H9 (cell line): ENCODE results near the gene CSNK1E. TPM values are rescaled to one million over a fixed set of nuclear protein-coding genes. Genes with fewer than 3 reads are reported as not detected.
A peak's percentile ranks its signal among the peaks of the same experiment; 100 is the strongest.

Experiments used
- DNase-seq: peaks from one replicate; pipeline ENCODE4 v3.0.0-alpha.2; 2017
- H2AFZ ChIP-seq: one replicate; pipeline ENCODE4 v1.6.1; 2013; ENCODE audit warnings: mild to moderate bottlenecking, low read length, control low read depth, moderate library complexity
- H2AK5ac ChIP-seq: 2 replicates; pipeline ENCODE4 v1.6.1; 2013; ENCODE audit warnings: low read length, control low read depth, mixed read lengths; ENCODE audit not compliant: insufficient read length
- H2BK120ac ChIP-seq: one replicate; pipeline ENCODE4 v1.6.1; 2013; ENCODE audit warnings: low read depth, mild to moderate bottlenecking, low read length, control low read depth, inconsistent platforms; ENCODE audit not compliant: poor library complexity, severe bottlenecking
- H2BK12ac ChIP-seq: 2 replicates; pipeline ENCODE4 v1.6.1; 2013; ENCODE audit warnings: low read length, control low read depth, mixed read lengths, low read depth; ENCODE audit not compliant: insufficient read length
- H2BK15ac ChIP-seq: 2 replicates; pipeline ENCODE4 v1.6.1; 2013; ENCODE audit warnings: low read depth, low read length, control low read depth
- H2BK20ac ChIP-seq: one replicate; pipeline ENCODE4 v1.6.1; 2013; ENCODE audit warnings: low read depth, mild to moderate bottlenecking, low read length, control low read depth, inconsistent platforms; ENCODE audit not compliant: poor library complexity, severe bottlenecking
- H2BK5ac ChIP-seq: 2 replicates; pipeline ENCODE4 v1.6.1; 2013; ENCODE audit warnings: low read length, control low read depth, mixed read lengths; ENCODE audit not compliant: insufficient read length
- H3K14ac ChIP-seq: 2 replicates; pipeline ENCODE4 v1.6.1; 2013; ENCODE audit warnings: low read length, control low read depth; ENCODE audit not compliant: insufficient read depth
- H3K18ac ChIP-seq: 2 replicates; pipeline ENCODE4 v1.6.1; 2013; ENCODE audit warnings: low read depth, mild to moderate bottlenecking, mixed read lengths, low read length, control low read depth; ENCODE audit not compliant: insufficient read length
- H3K23ac ChIP-seq: 2 replicates; pipeline ENCODE4 v1.6.1; 2013; ENCODE audit warnings: low read length, control low read depth, mixed read lengths, low read depth; ENCODE audit not compliant: insufficient read length
- H3K23me2 ChIP-seq: 2 replicates; pipeline ENCODE4 v1.6.1; 2013; ENCODE audit warnings: low read depth, mild to moderate bottlenecking, mixed read lengths, low read length, control low read depth; ENCODE audit not compliant: insufficient read length, poor library complexity, severe bottlenecking
- H3K27ac ChIP-seq: 2 replicates; pipeline ENCODE4 v1.5.1; 2013; ENCODE audit warnings: low read length, control low read depth, mixed read lengths, low read depth; ENCODE audit not compliant: insufficient read length
- H3K27me3 ChIP-seq: 2 replicates; pipeline ENCODE4 v1.6.1; 2013; ENCODE audit warnings: low read length, control low read depth, inconsistent platforms; ENCODE audit not compliant: insufficient read depth
- H3K4ac ChIP-seq: 2 replicates; pipeline ENCODE4 v1.6.1; 2013; ENCODE audit warnings: low read depth, mild to moderate bottlenecking, control low read depth, inconsistent platforms, low read length, moderate library complexity
- H3K4me1 ChIP-seq: 2 replicates; pipeline ENCODE4 v1.6.1; 2013; ENCODE audit warnings: low read length, control low read depth, inconsistent platforms; ENCODE audit not compliant: insufficient read depth
- H3K4me2 ChIP-seq: 2 replicates; pipeline ENCODE4 v1.6.1; 2013; ENCODE audit warnings: low read length, control low read depth, mixed read lengths; ENCODE audit not compliant: insufficient read length, insufficient read depth
- H3K56ac ChIP-seq: 2 replicates; pipeline ENCODE4 v1.6.1; 2013; ENCODE audit warnings: low read depth, mild to moderate bottlenecking, mixed read lengths, low read length, control low read depth; ENCODE audit not compliant: insufficient read length
- H3K79me1 ChIP-seq: 2 replicates; pipeline ENCODE4 v1.6.1; 2013; ENCODE audit warnings: low read depth, mild to moderate bottlenecking, moderate library complexity, low read length, control low read depth, inconsistent platforms; ENCODE audit not compliant: insufficient read depth, poor library complexity, severe bottlenecking
- H3K79me2 ChIP-seq: 2 replicates; pipeline ENCODE4 v1.6.1; 2013; ENCODE audit warnings: low read length, control low read depth, inconsistent platforms; ENCODE audit not compliant: insufficient read depth
- H3K9ac ChIP-seq: 2 replicates; pipeline ENCODE4 v1.6.1; 2013; ENCODE audit warnings: low read length, control low read depth, mixed read lengths; ENCODE audit not compliant: insufficient read length; ENCODE audit errors: extremely low read depth
- H3K9me3 ChIP-seq: one replicate; pipeline ENCODE4 v1.6.1; 2013; ENCODE audit warnings: low read depth, low read length, inconsistent platforms; ENCODE audit not compliant: control insufficient read depth
- H3T11ph ChIP-seq: one replicate; pipeline ENCODE4 v1.6.1; 2013; ENCODE audit warnings: mild to moderate bottlenecking, low read length, control low read depth, inconsistent platforms
- H4K20me1 ChIP-seq: one replicate; pipeline ENCODE4 v1.6.1; 2013; ENCODE audit not compliant: control insufficient read depth, insufficient read length, insufficient read depth
- H4K5ac ChIP-seq: 2 replicates; pipeline ENCODE4 v1.6.1; 2013; ENCODE audit warnings: low read depth, mild to moderate bottlenecking, mixed read lengths, low read length, control low read depth; ENCODE audit not compliant: insufficient read length
- H4K8ac ChIP-seq: replicated peaks from 2 replicates; pipeline ENCODE4 v1.6.1; 2013; ENCODE audit warnings: low read length, control low read depth, mixed read lengths, low read depth; ENCODE audit not compliant: insufficient read length
- H4K91ac ChIP-seq: 2 replicates; pipeline ENCODE4 v1.6.1; 2013; ENCODE audit warnings: low read depth, mild to moderate bottlenecking, moderate library complexity, mixed read lengths, low read length, control low read depth; ENCODE audit not compliant: insufficient read length
- H3K27ac Mint-ChIP-seq, 3 experiments: 2 replicates in 2 of 3; 3 replicates in 1 of 3; pipeline ENCODE4 v1.8.0; 2020 to 2021; ENCODE audit warnings: mixed read lengths in 3 of 3, mild to moderate bottlenecking in 1 of 3, moderate library complexity in 1 of 3
- H3K27me3 Mint-ChIP-seq: 2 replicates; pipeline ENCODE4 v1.8.0; 2021; ENCODE audit warnings: low read depth, mild to moderate bottlenecking, moderate library complexity, mixed read lengths
- H3K36me3 Mint-ChIP-seq, 3 experiments: 2 replicates in 2 of 3; 3 replicates in 1 of 3; pipeline ENCODE4 v1.8.0; 2020 to 2021; ENCODE audit warnings: low read depth in 3 of 3, mixed read lengths in 3 of 3; ENCODE audit not compliant: insufficient read depth in 1 of 3
- H3K4me1 Mint-ChIP-seq, 2 experiments: 2 replicates each; pipeline ENCODE4 v1.8.0; 2020; ENCODE audit warnings: mixed read lengths in 2 of 2
- H3K4me3 Mint-ChIP-seq, 2 experiments: 2 replicates in 1 of 2; 3 replicates in 1 of 2; pipeline ENCODE4 v1.8.0; 2020 to 2021; ENCODE audit warnings: mild to moderate bottlenecking in 2 of 2, mixed read lengths in 2 of 2, moderate library complexity in 1 of 2
- H3K9me3 Mint-ChIP-seq, 2 experiments: 2 replicates in 1 of 2; 3 replicates in 1 of 2; pipeline ENCODE4 v1.8.0; 2020; ENCODE audit warnings: mild to moderate bottlenecking in 2 of 2, mixed read lengths in 2 of 2, moderate library complexity in 1 of 2
- WGBS: extraction: QIAGEN DNeasy Blood & Tissue Kit; methylation state at CpG from one replicate; pipeline ENCODE4 v1.1.7; 2013; ENCODE audit warnings: missing lambda C conversion rate, low lambda C conversion rate, mixed read lengths; ENCODE audit not compliant: insufficient read length; ENCODE audit errors: extremely low coverage; 5-methylcytosine and 5-hydroxymethylcytosine counted together
- total RNA-seq: library from RNA; stranded (reverse); gene quantifications from 2 replicates; pipeline ENCODE4 v1.2.1, GENCODE V29; 2021
- TF ChIP-seq, protein P1 (sequence below): fragments of 200-600 bp; sonication (generic); conservative IDR thresholded peaks from 3 replicates; pipeline ENCODE4 v1.8.0; 2021; ENCODE audit warnings: antibody characterized with exemption, mild to moderate bottlenecking

The CSNK1E gene
- total RNA-seq, 1 experiment from 2014 or later: 236 TPM

DNA sequence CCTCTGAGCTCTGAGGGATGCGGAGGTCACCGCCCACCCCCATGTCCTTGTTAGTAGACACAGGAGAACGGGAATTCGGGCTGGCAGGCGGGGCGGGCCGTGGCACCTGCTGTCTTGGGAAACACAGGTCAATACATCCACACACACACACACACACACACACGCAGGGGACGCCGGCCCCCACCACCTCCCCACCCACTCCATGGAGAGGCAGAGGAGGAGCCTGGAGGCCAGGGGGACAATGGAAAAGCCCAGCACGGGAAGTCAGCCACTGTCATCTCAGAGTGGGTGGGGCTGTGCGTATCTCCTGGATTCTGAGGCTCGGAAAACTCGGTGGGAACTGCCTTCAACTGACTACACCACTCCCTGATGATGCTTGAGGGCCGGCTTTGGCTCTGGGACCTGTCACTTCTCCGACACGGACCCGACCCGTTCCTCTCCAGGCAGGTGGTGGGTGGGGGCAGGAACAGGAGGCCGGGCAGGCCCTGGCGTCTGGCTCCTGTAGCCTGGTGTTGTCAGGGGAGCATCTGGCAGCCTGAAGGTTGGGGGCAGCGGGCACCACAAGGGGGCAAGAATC, 25.9 kb downstream of the CSNK1E start:
- no peak overlapping the region for H3K4me2 ChIP-seq
- H3K14ac ChIP-seq: no peak overlapping the region
- H4K20me1 ChIP-seq: peaks cover 2% of the 10 kb centered on the region
- no peak overlapping the region for H3K4ac ChIP-seq
- no peak overlapping the region for H2BK5ac ChIP-seq
- no peak overlapping the region for H4K8ac ChIP-seq
- Mint-ChIP-seq H3K4me3 (no peak overlapping the region; a peak in 1 of 5 replicates), H3K4me1 (peaks cover 19 to 33% of the 10 kb centered on the region in 2 experiments), H3K36me3 (peaks cover 31 to 76% (median 62%) of the 10 kb centered on the region in 3 experiments; a peak in 6 of 7 replicates), H3K27ac (peak overlapping the region in 2 of 3 experiments; percentile 49 to 88; a peak in 3 of 7 replicates), H3K9me3 (no peaks in the 10 kb centered on the region), H3K27me3 (peaks cover 1% of the 10 kb centered on the region; the same call in 1 of the 2 replicates)
- no peak overlapping the region for H2AFZ ChIP-seq
- no peaks in the 10 kb centered on the region for H3K23me2 ChIP-seq
- no peak overlapping the region for H4K5ac ChIP-seq
- no peak overlapping the region for H3K27ac ChIP-seq
- no peak overlapping the region for H2BK15ac ChIP-seq
- H3K9me3 ChIP-seq: no peaks in the 10 kb centered on the region
- H3K4me1 ChIP-seq: no peaks in the 10 kb centered on the region; the same call in 1 of the 2 replicates
- H2BK12ac ChIP-seq: no peak overlapping the region
- no peak overlapping the region for H4K91ac ChIP-seq
- no peaks in the 10 kb centered on the region for H3K79me1 ChIP-seq
- H3K79me2 ChIP-seq: no peaks in the 10 kb centered on the region
- TF ChIP-seq, protein P1, sequence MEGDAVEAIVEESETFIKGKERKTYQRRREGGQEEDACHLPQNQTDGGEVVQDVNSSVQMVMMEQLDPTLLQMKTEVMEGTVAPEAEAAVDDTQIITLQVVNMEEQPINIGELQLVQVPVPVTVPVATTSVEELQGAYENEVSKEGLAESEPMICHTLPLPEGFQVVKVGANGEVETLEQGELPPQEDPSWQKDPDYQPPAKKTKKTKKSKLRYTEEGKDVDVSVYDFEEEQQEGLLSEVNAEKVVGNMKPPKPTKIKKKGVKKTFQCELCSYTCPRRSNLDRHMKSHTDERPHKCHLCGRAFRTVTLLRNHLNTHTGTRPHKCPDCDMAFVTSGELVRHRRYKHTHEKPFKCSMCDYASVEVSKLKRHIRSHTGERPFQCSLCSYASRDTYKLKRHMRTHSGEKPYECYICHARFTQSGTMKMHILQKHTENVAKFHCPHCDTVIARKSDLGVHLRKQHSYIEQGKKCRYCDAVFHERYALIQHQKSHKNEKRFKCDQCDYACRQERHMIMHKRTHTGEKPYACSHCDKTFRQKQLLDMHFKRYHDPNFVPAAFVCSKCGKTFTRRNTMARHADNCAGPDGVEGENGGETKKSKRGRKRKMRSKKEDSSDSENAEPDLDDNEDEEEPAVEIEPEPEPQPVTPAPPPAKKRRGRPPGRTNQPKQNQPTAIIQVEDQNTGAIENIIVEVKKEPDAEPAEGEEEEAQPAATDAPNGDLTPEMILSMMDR: 0 out of 3 replicates have a peak, but pooled peaks have one; percentile 12
- H2BK120ac ChIP-seq: no peak overlapping the region
- H3K27me3 ChIP-seq: no peaks in the 10 kb centered on the region
- no peak for DNase-seq
- H3K23ac ChIP-seq: no peak overlapping the region
- H3T11ph ChIP-seq: no peak overlapping the region
- no peak overlapping the region for H3K9ac ChIP-seq
- H2AK5ac ChIP-seq: no peak overlapping the region
- no peak overlapping the region for H3K56ac ChIP-seq
- H3K18ac ChIP-seq: no peak overlapping the region
- H2BK20ac ChIP-seq: no peak overlapping the region
- no CpG with 5 or more reads among the region's 22 CpGs for WGBS
